DND-41 (cell line): ENCODE measurements around the gene LSP1.
A peak's percentile ranks its signal among the peaks of the same experiment; 100 is the strongest.

Source experiments
- ATAC-seq: fragments of 200-7000 bp; cut with Tn5 transposase; 3 replicates; pipeline ENCODE4 v1.9.1; 2021; ENCODE audit warnings: low read depth; ENCODE audit not compliant: insufficient read depth
- DNase-seq: peaks from one replicate; pipeline ENCODE4 v3.0.0-alpha.2; 2020
- H2AFZ ChIP-seq: 2 replicates; pipeline ENCODE4 v1.6.0; 2012; ENCODE audit warnings: low read depth, low read length
- H3K27ac ChIP-seq: 2 replicates; pipeline ENCODE4 v1.5.1; 2012; ENCODE audit warnings: low read length, inconsistent platforms
- H3K27me3 ChIP-seq: fragments of 200-600 bp; sonication (generic); 2 replicates; pipeline ENCODE4 v1.6.0; 2012; ENCODE audit warnings: low read length, mild to moderate bottlenecking, inconsistent platforms; ENCODE audit not compliant: insufficient read depth, poor library complexity
- H3K36me3 ChIP-seq: 2 replicates; pipeline ENCODE4 v1.5.1; 2012; ENCODE audit warnings: low read length, inconsistent platforms; ENCODE audit not compliant: insufficient read depth
- H3K4me1 ChIP-seq: 2 replicates; pipeline ENCODE4 v1.5.1; 2012; ENCODE audit warnings: mild to moderate bottlenecking, low read length; ENCODE audit not compliant: insufficient read depth
- H3K4me2 ChIP-seq: 2 replicates; pipeline ENCODE4 v1.6.0; 2012; ENCODE audit warnings: mild to moderate bottlenecking, moderate library complexity, low read length, inconsistent platforms; ENCODE audit not compliant: insufficient read depth
- H3K4me3 ChIP-seq, 2 experiments: fragments of 200-600 bp in 1 of 2; shearing (Covaris generic) in 1 of 2; 2 replicates each; pipeline ENCODE4 v1.5.1; 2012 to 2016; ENCODE audit warnings: inconsistent platforms in 2 of 2, low read length in 2 of 2, mild to moderate bottlenecking in 2 of 2, low read depth in 1 of 2, moderate library complexity in 1 of 2
- H3K79me2 ChIP-seq: 2 replicates; pipeline ENCODE4 v1.6.0; 2012; ENCODE audit warnings: low read length, inconsistent platforms; ENCODE audit not compliant: insufficient read depth
- H3K9ac ChIP-seq: 2 replicates; pipeline ENCODE4 v1.6.0; 2012; ENCODE audit warnings: low read depth, mild to moderate bottlenecking, inconsistent platforms, low read length, moderate library complexity
- H3K9me3 ChIP-seq: 2 replicates; pipeline ENCODE4 v1.5.1; 2012; ENCODE audit warnings: low read length, moderate library complexity, mild to moderate bottlenecking, inconsistent platforms; ENCODE audit not compliant: insufficient read depth, severe bottlenecking
- H4K20me1 ChIP-seq: 2 replicates; pipeline ENCODE4 v1.6.0; 2012; ENCODE audit warnings: low read length; ENCODE audit not compliant: insufficient read depth
- EZH2 ChIP-seq: IDR thresholded peaks from 3 replicates; pipeline ENCODE4 v1.6.1; 2012; ENCODE audit warnings: borderline replicate concordance, low read depth, mild to moderate bottlenecking, moderate library complexity, low read length, inconsistent platforms; ENCODE audit not compliant: severe bottlenecking
- TF ChIP-seq, protein P1 (sequence below): IDR thresholded peaks from 2 replicates; pipeline ENCODE4 v1.5.1; 2012; ENCODE audit warnings: borderline replicate concordance, low read length, moderate library complexity, mild to moderate bottlenecking; ENCODE audit not compliant: poor library complexity, severe bottlenecking; ENCODE audit errors: extremely low read depth

Gene LSP1

GRCh38 chr11:1832211-1832919 is 20.5 kb upstream of the LSP1 start:
- Histone ChIP-seq H3K9ac (peak overlapping the region; percentile 22; the same call in 1 of the 2 replicates), H3K27me3 (no peaks in the 10 kb centered on the region), H3K27ac (0 out of 2 replicates have a peak overlapping the region, but pooled peaks have one; percentile 22), H3K4me1 (peaks cover 14% of the 10 kb centered on the region), H2AFZ (peak overlapping the region; percentile 70; the same call in 1 of the 2 replicates), H3K4me3 (no peak overlapping the region), H4K20me1 (no peaks in the 10 kb centered on the region), H3K9me3 (no peaks in the 10 kb centered on the region), H3K36me3 (no peaks in the 10 kb centered on the region), H3K4me2 (peak overlapping the region; percentile 21; the same call in 1 of the 2 replicates), H3K79me2 (no peaks in the 10 kb centered on the region)
- DNase-seq = peak; percentile 67
- TF ChIP-seq, protein P1, sequence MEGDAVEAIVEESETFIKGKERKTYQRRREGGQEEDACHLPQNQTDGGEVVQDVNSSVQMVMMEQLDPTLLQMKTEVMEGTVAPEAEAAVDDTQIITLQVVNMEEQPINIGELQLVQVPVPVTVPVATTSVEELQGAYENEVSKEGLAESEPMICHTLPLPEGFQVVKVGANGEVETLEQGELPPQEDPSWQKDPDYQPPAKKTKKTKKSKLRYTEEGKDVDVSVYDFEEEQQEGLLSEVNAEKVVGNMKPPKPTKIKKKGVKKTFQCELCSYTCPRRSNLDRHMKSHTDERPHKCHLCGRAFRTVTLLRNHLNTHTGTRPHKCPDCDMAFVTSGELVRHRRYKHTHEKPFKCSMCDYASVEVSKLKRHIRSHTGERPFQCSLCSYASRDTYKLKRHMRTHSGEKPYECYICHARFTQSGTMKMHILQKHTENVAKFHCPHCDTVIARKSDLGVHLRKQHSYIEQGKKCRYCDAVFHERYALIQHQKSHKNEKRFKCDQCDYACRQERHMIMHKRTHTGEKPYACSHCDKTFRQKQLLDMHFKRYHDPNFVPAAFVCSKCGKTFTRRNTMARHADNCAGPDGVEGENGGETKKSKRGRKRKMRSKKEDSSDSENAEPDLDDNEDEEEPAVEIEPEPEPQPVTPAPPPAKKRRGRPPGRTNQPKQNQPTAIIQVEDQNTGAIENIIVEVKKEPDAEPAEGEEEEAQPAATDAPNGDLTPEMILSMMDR = peak; percentile 89
- no peak for TF ChIP-seq EZH2
- peak; percentile 89 for ATAC-seq

- Histone ChIP-seq H3K9ac (no peak overlapping the region), H3K27ac (no peak overlapping the region), H3K79me2 (no peaks in the 10 kb centered on the region), H3K4me1 (peaks cover 16% of the 10 kb centered on the region), H3K4me2 (no peak overlapping the region), H2AFZ (no peak overlapping the region), H3K4me3 (no peak overlapping the region), H3K9me3 (no peaks in the 10 kb centered on the region), H3K27me3 (no peaks in the 10 kb centered on the region), H3K36me3 (no peaks in the 10 kb centered on the region), H4K20me1 (no peaks in the 10 kb centered on the region)
- ATAC-seq = no peak
- TF ChIP-seq, protein P1 = no peak
- TF ChIP-seq EZH2 = no peak
- DNase-seq = no peak
Measured at GRCh38 chr11:1832920-1833295, 20.0 kb upstream of the LSP1 start.

GRCh38 chr11:1834062-1834610 is 18.7 kb upstream of the LSP1 start:
- Histone ChIP-seq H3K4me2 (no peak overlapping the region), H3K79me2 (no peaks in the 10 kb centered on the region), H3K27me3 (no peaks in the 10 kb centered on the region), H3K4me1 (peaks cover 17% of the 10 kb centered on the region), H3K4me3 (no peak overlapping the region), H3K36me3 (no peaks in the 10 kb centered on the region), H4K20me1 (no peaks in the 10 kb centered on the region), H3K27ac (no peak overlapping the region), H2AFZ (no peak overlapping the region), H3K9me3 (no peaks in the 10 kb centered on the region), H3K9ac (no peak overlapping the region)
- DNase-seq (no peak), ATAC-seq (no peak)
- TF ChIP-seq EZH2 = no peak
- TF ChIP-seq, protein P1 = no peak
